ENCODE measurements around the gene CHRDL2. TPM values are rescaled to one million over a fixed set of nuclear protein-coding genes. Genes with fewer than 3 reads are reported as not detected.

The CHRDL2 gene
- total RNA-seq, 2 experiments from 2014 or later, result not detected

DNA sequence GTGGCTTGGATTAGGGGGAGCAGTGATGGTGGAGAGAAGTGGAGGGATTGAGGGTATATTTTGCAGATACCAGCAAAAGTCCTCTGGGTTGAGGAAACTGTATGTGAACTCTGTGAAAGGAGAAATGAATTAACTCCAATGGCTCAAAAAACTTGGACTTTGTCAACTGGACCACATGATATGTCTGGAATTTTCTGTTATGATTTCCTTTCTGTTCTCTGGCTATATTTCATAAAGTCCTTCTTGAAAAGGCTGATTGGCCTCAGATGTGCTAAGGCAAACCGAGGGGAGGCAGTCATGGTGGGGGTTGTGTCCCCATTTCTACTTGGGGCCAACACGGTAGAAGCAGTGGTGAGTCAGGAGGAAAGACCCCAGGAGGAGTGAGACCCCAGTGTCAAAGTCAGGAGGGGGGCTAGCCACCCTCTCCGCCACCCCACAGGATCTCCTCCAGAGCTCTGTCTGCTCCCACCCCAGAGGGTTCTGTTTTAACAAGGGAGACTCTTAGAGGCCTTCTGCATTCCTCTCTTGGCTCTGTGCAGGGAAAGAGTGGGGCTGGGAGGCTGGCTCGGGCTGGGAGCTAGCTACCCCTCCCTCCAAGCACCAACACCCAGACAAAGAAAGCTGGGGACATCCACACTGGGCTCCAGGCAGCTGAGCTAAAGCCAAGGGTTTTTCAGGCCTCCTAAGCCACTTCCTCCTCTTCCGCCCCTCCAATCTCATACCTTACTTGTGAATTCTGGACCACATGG lies 13.8 kb downstream of the CHRDL2 start:
- H3K27ac ChIP-seq (ENCODE audit: low read depth, low read length, poor library complexity, severe bottlenecking), result no peak overlapping the region
- BruUV-seq (replicated peaks), result no TSS peak
- H3K9me2 ChIP-seq (ENCODE audit: insufficient read depth, low read length), result no peaks in the 10 kb centered on the region
- intact Hi-C loops (cut with micrococcal nuclease; ENCODE audit: unreplicated experiment), result no loop called here
- ChIA-PET CTCF (ENCODE audit: unreplicated experiment) (no interaction called here), POLR2A (interaction anchor here (0.9 kb wide), 1 partner anchor 33 kb away, joined by 3 read pairs; no protein-coding TSS in a partner anchor)
- H3K79me2 ChIP-seq (ENCODE audit: insufficient read depth, low read depth, low read length), result no peaks in the 10 kb centered on the region
- TF ChIP-seq EZH2phosphoT487 (IDR thresholded peaks at IDR 0.05; ENCODE audit: borderline replicate concordance, low read depth, low read length), result no peak
- H2AFZ ChIP-seq (ENCODE audit: low read length), result no peak overlapping the region
- H3K4me2 ChIP-seq (ENCODE audit: low read length), result no peak overlapping the region
- H3K4me3 ChIP-seq (ENCODE audit: low read depth, low read length, poor library complexity, severe bottlenecking), result no peak overlapping the region
- no peak for DNase-seq (ENCODE audit: low spot score)
- H3K4me1 ChIP-seq (ENCODE audit: insufficient read depth, low read length, poor library complexity, severe bottlenecking), result no peaks in the 10 kb centered on the region
- H4K20me1 ChIP-seq (ENCODE audit: insufficient read depth, low read length), result no peaks in the 10 kb centered on the region
- no peaks in the 10 kb centered on the region for H3K9me3 ChIP-seq (ENCODE audit: low read length)
- no peaks in the 10 kb centered on the region for H3K36me3 ChIP-seq (ENCODE audit: insufficient read depth, low read length)

- BruUV-seq (replicated peaks), result no TSS peak
- Histone ChIP-seq H3K79me2 (ENCODE audit: insufficient read depth, low read depth, low read length) (no peaks in the 10 kb centered on the region), H3K9me2 (ENCODE audit: insufficient read depth, low read length) (no peaks in the 10 kb centered on the region), H2AFZ (ENCODE audit: low read length) (no peak overlapping the region), H3K36me3 (ENCODE audit: insufficient read depth, low read length) (no peaks in the 10 kb centered on the region), H3K4me2 (ENCODE audit: low read length) (no peak overlapping the region), H4K20me1 (ENCODE audit: insufficient read depth, low read length) (no peaks in the 10 kb centered on the region), H3K4me1 (ENCODE audit: insufficient read depth, low read length, poor library complexity, severe bottlenecking) (no peaks in the 10 kb centered on the region), H3K9me3 (ENCODE audit: low read length) (no peaks in the 10 kb centered on the region), H3K4me3 (ENCODE audit: low read depth, low read length, poor library complexity, severe bottlenecking) (no peak overlapping the region), H3K27ac (ENCODE audit: low read depth, low read length, poor library complexity, severe bottlenecking) (no peak overlapping the region)
- ChIA-PET POLR2A (interaction anchor here (0.6 kb wide), 1 partner anchor 80 kb away, joined by 3 read pairs; no protein-coding TSS in a partner anchor), CTCF (ENCODE audit: unreplicated experiment) (no interaction called here)
- intact Hi-C loops (cut with micrococcal nuclease; ENCODE audit: unreplicated experiment), result no loop called here
- TF ChIP-seq, protein P1, sequence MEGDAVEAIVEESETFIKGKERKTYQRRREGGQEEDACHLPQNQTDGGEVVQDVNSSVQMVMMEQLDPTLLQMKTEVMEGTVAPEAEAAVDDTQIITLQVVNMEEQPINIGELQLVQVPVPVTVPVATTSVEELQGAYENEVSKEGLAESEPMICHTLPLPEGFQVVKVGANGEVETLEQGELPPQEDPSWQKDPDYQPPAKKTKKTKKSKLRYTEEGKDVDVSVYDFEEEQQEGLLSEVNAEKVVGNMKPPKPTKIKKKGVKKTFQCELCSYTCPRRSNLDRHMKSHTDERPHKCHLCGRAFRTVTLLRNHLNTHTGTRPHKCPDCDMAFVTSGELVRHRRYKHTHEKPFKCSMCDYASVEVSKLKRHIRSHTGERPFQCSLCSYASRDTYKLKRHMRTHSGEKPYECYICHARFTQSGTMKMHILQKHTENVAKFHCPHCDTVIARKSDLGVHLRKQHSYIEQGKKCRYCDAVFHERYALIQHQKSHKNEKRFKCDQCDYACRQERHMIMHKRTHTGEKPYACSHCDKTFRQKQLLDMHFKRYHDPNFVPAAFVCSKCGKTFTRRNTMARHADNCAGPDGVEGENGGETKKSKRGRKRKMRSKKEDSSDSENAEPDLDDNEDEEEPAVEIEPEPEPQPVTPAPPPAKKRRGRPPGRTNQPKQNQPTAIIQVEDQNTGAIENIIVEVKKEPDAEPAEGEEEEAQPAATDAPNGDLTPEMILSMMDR (conservative IDR thresholded peaks at IDR 0.05; ENCODE audit: low read length), result no peak
- no peak for TF ChIP-seq EZH2phosphoT487 (IDR thresholded peaks at IDR 0.05; ENCODE audit: borderline replicate concordance, low read depth, low read length)
- no peak for DNase-seq (ENCODE audit: low spot score)
These were observed 16.3 kb downstream of the CHRDL2 start for GRCh38 chr11:74714904-74715303.

DNA sequence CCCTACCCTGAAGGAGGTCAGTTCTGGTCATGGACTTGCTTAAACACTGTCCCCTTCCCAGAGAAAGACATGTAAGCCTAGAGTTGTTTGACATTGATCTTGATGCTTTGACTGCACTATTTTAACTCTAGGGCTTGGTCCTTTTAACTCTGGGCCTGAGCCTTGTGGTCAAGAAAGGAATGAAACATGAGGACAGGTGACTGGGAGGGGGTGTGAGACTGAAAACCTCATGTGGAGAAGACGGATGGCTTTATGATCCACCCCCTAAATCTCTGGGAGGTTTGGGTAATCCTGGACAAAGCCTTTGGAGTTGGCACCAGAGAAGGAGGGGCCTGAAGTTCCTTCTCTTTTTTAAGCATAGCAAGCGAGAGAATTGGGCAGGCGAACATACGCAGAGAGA lies 17.5 kb downstream of the CHRDL2 start:
- no peaks in the 10 kb centered on the region for H3K4me1 ChIP-seq (ENCODE audit: insufficient read depth, low read length, poor library complexity, severe bottlenecking)
- H3K4me2 ChIP-seq (ENCODE audit: low read length), result no peak overlapping the region
- POLR2A ChIA-PET, result no interaction called here
- H3K4me3 ChIP-seq (ENCODE audit: low read depth, low read length, poor library complexity, severe bottlenecking), result no peak overlapping the region
- no peak for DNase-seq (ENCODE audit: low spot score)
- no peak overlapping the region for H3K27ac ChIP-seq (ENCODE audit: low read depth, low read length, poor library complexity, severe bottlenecking)
- H3K9me2 ChIP-seq (ENCODE audit: insufficient read depth, low read length), result no peaks in the 10 kb centered on the region
- no peaks in the 10 kb centered on the region for H3K79me2 ChIP-seq (ENCODE audit: insufficient read depth, low read depth, low read length)
- no peaks in the 10 kb centered on the region for H3K9me3 ChIP-seq (ENCODE audit: low read length)
- H3K36me3 ChIP-seq (ENCODE audit: insufficient read depth, low read length), result no peaks in the 10 kb centered on the region
- BruUV-seq (replicated peaks), result no TSS peak
- TF ChIP-seq, protein P1 (conservative IDR thresholded peaks at IDR 0.05; ENCODE audit: low read length), result no peak
- no peak for TF ChIP-seq EZH2phosphoT487 (IDR thresholded peaks at IDR 0.05; ENCODE audit: borderline replicate concordance, low read depth, low read length)
- intact Hi-C loops (cut with micrococcal nuclease; ENCODE audit: unreplicated experiment), result no loop called here
- H2AFZ ChIP-seq (ENCODE audit: low read length), result no peak overlapping the region
- no peaks in the 10 kb centered on the region for H4K20me1 ChIP-seq (ENCODE audit: insufficient read depth, low read length)
- CTCF ChIA-PET (ENCODE audit: unreplicated experiment), result no interaction called here
